K562 (cell line): Measurements from ENCODE around the gene POFUT2.

ENCODE experiments used
- BHLHE40 ChIP-seq: IDR thresholded peaks from 2 replicates; pipeline ENCODE4 v1.6.1; 2011; ENCODE audit warnings: low read length, improper control_type of control experiment
- NFXL1 ChIP-seq: fragments of 450-650 bp; formaldehyde crosslinking; IDR thresholded peaks from 2 replicates; pipeline ENCODE4 v1.4.0; 2021; ENCODE audit warnings: mild to moderate bottlenecking
- PHF8 ChIP-seq: fragments of 200-600 bp; sonication (generic); IDR thresholded peaks from 2 replicates; pipeline ENCODE4 v1.6.1; 2012; ENCODE audit warnings: mixed run types, mild to moderate bottlenecking, inconsistent platforms, low read length, moderate library complexity, borderline replicate concordance
- SMC3 ChIP-seq: conservative IDR thresholded peaks from 2 replicates; pipeline ENCODE4 v1.6.1; 2011; ENCODE audit warnings: low read depth, low read length, improper control_type of control experiment; ENCODE audit not compliant: insufficient read depth
- TAF1 ChIP-seq: IDR thresholded peaks from 2 replicates; pipeline ENCODE4 v1.6.1; 2011; ENCODE audit warnings: mild to moderate bottlenecking, low read length, moderate library complexity; ENCODE audit not compliant: insufficient read depth, control insufficient read depth, severe bottlenecking; ENCODE audit errors: extremely low read depth
- TEAD4 ChIP-seq, 2 experiments: sonication (generic) in 1 of 2; formaldehyde crosslinking in 1 of 2; IDR thresholded peaks; 2 replicates each; pipeline versions ENCODE4 v1.6.1 to v1.8.0; 2012 to 2022; ENCODE audit warnings: borderline replicate concordance in 1 of 2, inconsistent platforms in 1 of 2, low read length in 1 of 2, mild to moderate bottlenecking in 1 of 2, missing genetic modification reagents in 1 of 2
- ZNF76 ChIP-seq: fragments of 250-450 bp; sonication (Bioruptor Pico); IDR thresholded peaks from 2 replicates; pipeline ENCODE4 v1.4.0; 2020; ENCODE audit warnings: mild to moderate bottlenecking, moderate library complexity, borderline replicate concordance

DNA sequence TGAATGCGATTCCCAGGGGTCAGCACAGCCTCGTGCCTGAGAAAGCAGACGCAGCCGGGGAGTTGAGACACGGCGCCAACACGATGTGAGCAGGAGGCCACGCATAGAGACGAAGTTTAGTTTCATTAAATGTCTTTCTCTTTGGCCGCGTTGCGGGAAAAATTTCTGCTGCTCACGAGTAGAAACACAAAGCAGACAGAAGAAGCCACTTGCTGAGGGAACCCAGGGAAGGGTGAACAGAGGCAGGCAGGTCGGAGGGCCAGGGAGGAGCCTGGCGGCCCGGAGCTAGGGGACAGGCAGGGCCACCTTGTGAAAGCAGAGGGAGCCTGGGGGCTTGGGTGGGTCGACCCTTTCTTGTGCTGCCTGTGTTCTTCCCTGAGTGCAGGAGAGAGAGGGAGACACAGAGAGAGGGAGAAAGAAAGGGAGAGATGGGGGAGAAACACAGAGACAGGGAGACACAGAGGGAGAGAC is 33.2 kb downstream of the POFUT2 start:
- TF ChIP-seq SMC3 = no peak
- no peak for TF ChIP-seq PHF8
- no peak for TF ChIP-seq NFXL1
- TF ChIP-seq TEAD4 (IDR thresholded peaks at IDR 0.05; ENCODE audit: low read length) = no peak
- TF ChIP-seq TEAD4 (CRISPR knock-in tag; IDR thresholded peaks at IDR 0.05; ENCODE audit: borderline replicate concordance) = no peak
- TF ChIP-seq ZNF76 (CRISPR knock-in tag) = no peak
- no peak for TF ChIP-seq BHLHE40
- TF ChIP-seq TAF1 = no peak
